AG04450 (cell line): ENCODE data around the gene VPS51. TPM values are rescaled to one million over a fixed set of nuclear protein-coding genes. Genes with fewer than 3 reads are reported as not detected.

ENCODE experiments used
- CTCF ChIA-PET: fragments of 300-600, 350-600 bp; formaldehyde crosslinking; extraction: SDS; loops from one replicate; lab custom pipeline; 2022; ENCODE audit warnings: antibody characterized with exemption, inconsistent platforms; lab: Charles Lee
- POLR2A ChIA-PET: fragments of 350-600 bp; formaldehyde crosslinking; extraction: SDS; loops from one replicate; lab custom pipeline; 2021; ENCODE audit warnings: antibody characterized with exemption, inconsistent platforms; lab: Yijun Ruan, JAX
- DNase-seq: peaks from one replicate; pipeline ENCODE4 v3.0.0-alpha.2; 2011; ENCODE audit warnings: low read depth, low spot score
- H3K27ac ChIP-seq: one replicate; pipeline ENCODE4 v1.5.1; 2012; ENCODE audit warnings: low read depth, low read length, control low read depth
- H3K27me3 ChIP-seq: one replicate; pipeline ENCODE4 v1.6.0; 2012; ENCODE audit warnings: low read length; ENCODE audit not compliant: control insufficient read depth, insufficient read depth
- H3K4me3 ChIP-seq: 2 replicates; pipeline ENCODE4 v1.5.1; 2011; ENCODE audit warnings: mild to moderate bottlenecking, low read depth, low read length, control low read depth
- H3K9me3 ChIP-seq: 2 replicates; pipeline ENCODE4 v1.5.1; 2012; ENCODE audit warnings: low read length; ENCODE audit not compliant: control insufficient read depth, insufficient read depth
- polyA plus RNA-seq: library from polyadenylated mRNA; depleted of rRNA; stranded (reverse); fragments of >200 nt; gene quantifications from 2 replicates; pipeline ENCODE4 v1.2.3, GENCODE V29; 2011
- TF ChIP-seq, protein P1 (sequence below): IDR thresholded peaks from 2 replicates; pipeline ENCODE4 v1.5.1; 2011; ENCODE audit warnings: low read depth, low read length, control low read depth, inconsistent platforms

The VPS51 gene
- polyA plus RNA-seq, 1 experiment: 38.9 TPM

DNA sequence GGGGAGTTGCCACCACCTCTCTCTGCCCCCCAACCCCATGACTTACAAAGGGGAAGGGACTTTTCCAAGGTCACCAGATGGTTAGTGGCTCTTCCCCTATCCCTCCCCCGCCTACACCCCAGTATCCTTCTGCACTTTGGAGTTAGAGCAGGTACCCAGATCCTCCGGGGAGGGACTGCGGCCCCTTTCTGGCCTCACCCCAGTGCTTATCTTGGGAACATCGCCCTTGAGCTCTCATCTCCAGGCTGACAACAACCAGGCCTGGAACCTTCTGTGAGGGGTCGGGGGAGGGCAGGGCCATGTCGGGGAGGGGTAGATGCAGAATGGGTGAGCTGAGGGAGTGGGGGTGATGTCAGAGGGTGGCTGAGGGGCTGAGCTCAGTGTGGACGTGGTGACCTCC lies 30.2 kb upstream of the VPS51 start:
- H3K27ac ChIP-seq: no peak overlapping the region
- H3K9me3 ChIP-seq: no peaks in the 10 kb centered on the region; the same call in 1 of the 2 replicates
- CTCF ChIA-PET: no interaction called here
- H3K27me3 ChIP-seq: no peaks in the 10 kb centered on the region
- H3K4me3 ChIP-seq: no peak overlapping the region
- no peak for DNase-seq
- TF ChIP-seq, protein P1, sequence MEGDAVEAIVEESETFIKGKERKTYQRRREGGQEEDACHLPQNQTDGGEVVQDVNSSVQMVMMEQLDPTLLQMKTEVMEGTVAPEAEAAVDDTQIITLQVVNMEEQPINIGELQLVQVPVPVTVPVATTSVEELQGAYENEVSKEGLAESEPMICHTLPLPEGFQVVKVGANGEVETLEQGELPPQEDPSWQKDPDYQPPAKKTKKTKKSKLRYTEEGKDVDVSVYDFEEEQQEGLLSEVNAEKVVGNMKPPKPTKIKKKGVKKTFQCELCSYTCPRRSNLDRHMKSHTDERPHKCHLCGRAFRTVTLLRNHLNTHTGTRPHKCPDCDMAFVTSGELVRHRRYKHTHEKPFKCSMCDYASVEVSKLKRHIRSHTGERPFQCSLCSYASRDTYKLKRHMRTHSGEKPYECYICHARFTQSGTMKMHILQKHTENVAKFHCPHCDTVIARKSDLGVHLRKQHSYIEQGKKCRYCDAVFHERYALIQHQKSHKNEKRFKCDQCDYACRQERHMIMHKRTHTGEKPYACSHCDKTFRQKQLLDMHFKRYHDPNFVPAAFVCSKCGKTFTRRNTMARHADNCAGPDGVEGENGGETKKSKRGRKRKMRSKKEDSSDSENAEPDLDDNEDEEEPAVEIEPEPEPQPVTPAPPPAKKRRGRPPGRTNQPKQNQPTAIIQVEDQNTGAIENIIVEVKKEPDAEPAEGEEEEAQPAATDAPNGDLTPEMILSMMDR: no peak
- POLR2A ChIA-PET: no interaction called here

DNA sequence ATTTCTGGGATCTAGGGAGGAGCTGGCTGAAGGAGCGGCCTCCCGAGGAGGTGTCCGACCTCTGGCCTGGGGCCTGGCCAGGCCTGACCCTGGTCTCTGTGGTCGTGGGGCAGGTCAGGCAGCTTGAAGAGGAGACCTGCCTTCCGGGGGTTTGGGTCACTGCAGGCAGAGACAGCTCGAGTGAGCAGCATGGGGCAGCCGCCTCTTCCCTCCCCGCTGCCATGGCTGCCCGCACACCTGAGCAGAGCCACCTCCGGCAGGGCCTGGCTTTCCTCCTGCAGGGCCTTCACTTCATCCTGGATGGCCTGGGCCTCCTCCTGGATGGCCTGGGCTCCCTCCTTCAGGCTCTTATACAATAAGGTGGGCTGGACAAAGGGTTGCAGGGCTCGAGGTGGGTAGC lies 29.7 kb upstream of the VPS51 start:
- Histone ChIP-seq H3K27me3 (no peaks in the 10 kb centered on the region), H3K27ac (no peak overlapping the region), H3K4me3 (no peak overlapping the region), H3K9me3 (no peaks in the 10 kb centered on the region; the same call in 1 of the 2 replicates)
- no peak for DNase-seq
- TF ChIP-seq, protein P1: no peak
- POLR2A ChIA-PET: no interaction called here
- CTCF ChIA-PET: no interaction called here

DNA sequence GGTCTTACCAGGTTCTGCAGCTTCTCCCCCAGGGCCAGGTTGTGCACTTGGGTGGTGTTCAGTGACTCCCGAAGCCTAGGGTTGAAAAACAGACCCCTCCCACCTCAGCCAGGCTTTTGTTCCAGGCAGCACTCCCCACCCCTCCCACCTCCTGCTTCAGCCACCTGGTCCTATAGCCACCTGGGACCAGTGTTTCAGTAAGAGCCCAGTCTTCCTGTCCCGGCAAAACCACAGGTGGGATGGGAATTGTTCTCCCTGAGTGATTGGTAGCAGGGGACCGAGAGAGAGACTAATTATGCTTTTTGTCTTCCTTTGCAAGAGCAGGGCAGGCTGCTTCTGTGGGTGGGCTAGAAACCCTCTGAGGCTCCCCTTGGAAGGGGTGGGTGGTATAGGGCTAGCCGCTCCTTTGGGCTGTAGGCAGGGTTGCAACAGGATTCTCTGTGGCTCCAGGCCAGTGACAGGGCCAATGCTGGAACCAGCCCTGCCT lies 29.2 kb upstream of the VPS51 start:
- TF ChIP-seq, protein P1: no peak
- POLR2A ChIA-PET: no interaction called here
- CTCF ChIA-PET: no interaction called here
- no peak for DNase-seq
- no peaks in the 10 kb centered on the region for H3K27me3 ChIP-seq
- no peak overlapping the region for H3K4me3 ChIP-seq
- H3K27ac ChIP-seq: no peak overlapping the region
- no peaks in the 10 kb centered on the region; the same call in 1 of the 2 replicates for H3K9me3 ChIP-seq

DNA sequence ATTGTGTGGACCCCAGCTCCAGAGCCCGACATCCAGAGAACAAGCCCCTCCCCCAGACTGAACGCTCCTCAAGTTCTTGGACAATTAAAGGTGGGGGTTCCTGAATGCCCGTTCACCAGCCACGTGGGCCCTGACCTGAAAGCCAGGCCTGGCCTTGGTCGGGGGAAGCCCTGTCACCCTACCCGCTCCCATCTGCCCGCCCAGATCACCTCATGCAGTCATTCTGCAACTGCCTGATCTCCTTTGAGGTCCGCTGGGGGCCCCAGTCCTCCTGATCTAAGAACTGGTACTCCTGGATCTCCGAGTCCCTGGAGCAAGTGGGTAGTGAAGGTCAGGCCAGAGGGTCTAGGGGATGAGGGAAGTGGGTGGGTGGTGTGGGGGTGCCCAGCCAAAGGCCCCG lies 28.6 kb upstream of the VPS51 start:
- H3K4me3 ChIP-seq: no peak overlapping the region
- ChIA-PET POLR2A (no interaction called here), CTCF (no interaction called here)
- H3K27me3 ChIP-seq: no peaks in the 10 kb centered on the region
- TF ChIP-seq, protein P1: no peak
- no peaks in the 10 kb centered on the region; the same call in 1 of the 2 replicates for H3K9me3 ChIP-seq
- no peak for DNase-seq
- no peak overlapping the region for H3K27ac ChIP-seq

DNA sequence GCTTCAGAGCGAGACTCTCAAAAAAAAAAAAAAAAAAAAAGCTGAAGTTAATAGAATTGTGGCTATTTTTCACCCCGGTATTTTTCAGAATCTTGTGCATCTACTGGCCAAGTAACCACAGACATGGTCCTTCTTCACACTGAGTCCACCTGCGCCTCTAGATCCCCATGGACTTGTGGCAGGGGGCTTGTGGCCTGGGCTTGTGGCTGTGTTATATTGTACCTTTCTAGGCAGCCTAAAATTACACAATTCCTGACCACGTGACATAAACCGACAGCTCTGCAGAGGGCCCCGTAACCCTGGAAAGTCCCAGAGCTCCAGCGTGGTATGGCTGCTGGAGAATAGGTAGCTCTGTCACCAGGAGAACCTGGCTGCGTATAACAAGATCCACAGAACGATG lies 26.8 kb upstream of the VPS51 start:
- DNase-seq: no peak
- ChIA-PET CTCF (no interaction called here), POLR2A (no interaction called here)
- TF ChIP-seq, protein P1: no peak
- H3K27me3 ChIP-seq: no peaks in the 10 kb centered on the region
- no peak overlapping the region for H3K27ac ChIP-seq
- H3K9me3 ChIP-seq: no peaks in the 10 kb centered on the region; the same call in 1 of the 2 replicates
- H3K4me3 ChIP-seq: no peak overlapping the region
